PC-3 (cell line): ENCODE results near the gene BAG5. TPM values are rescaled to one million over a fixed set of nuclear protein-coding genes. Genes with fewer than 3 reads are reported as not detected.

Source experiments
- ATAC-seq: fragments of 200-7000 bp; cut with Tn5 transposase; 2 replicates; pipeline ENCODE4 v1.9.1; 2020; ENCODE audit warnings: mild to moderate bottlenecking, moderate library complexity
- BruUV-seq: library from RNA; stranded (reverse); fragments of 400-500 nt; replicated peaks from 2 replicates; lab custom pipeline; 2021; lab: Mats Ljungman, UMichigan
- CTCF ChIA-PET: fragments of 300-600 bp; sonication (Branson Sonifier 250); formaldehyde crosslinking; loops from one replicate; lab custom pipeline; 2022; ENCODE audit warnings: antibody characterized with exemption; lab: Charles Lee
- POLR2A ChIA-PET: fragments of 300-600 bp; sonication (Branson Sonifier 250); formaldehyde crosslinking; loops from one replicate; lab custom pipeline; 2022; ENCODE audit warnings: antibody characterized with exemption; ENCODE audit not compliant: unreplicated experiment; lab: Charles Lee
- DNase-seq: peaks from one replicate; pipeline ENCODE4 v3.0.0-alpha.2; 2015
- H2AFZ ChIP-seq: fragments of 300-600 bp; sonication (generic); 2 replicates; pipeline ENCODE4 v1.6.0; 2016; ENCODE audit warnings: antibody characterized with exemption, low read length
- H3F3A ChIP-seq: fragments of 300-600 bp; sonication (generic); one replicate; pipeline ENCODE4 v1.6.0; 2017; ENCODE audit warnings: antibody characterized with exemption, low read length, control low read depth, mild to moderate bottlenecking; ENCODE audit not compliant: unreplicated experiment
- H3K27ac ChIP-seq: fragments of 300-600 bp; sonication (generic); 2 replicates; pipeline ENCODE4 v1.5.1; 2016; ENCODE audit warnings: mild to moderate bottlenecking, low read length
- H3K27me3 ChIP-seq: fragments of 300-600 bp; sonication (generic); 2 replicates; pipeline ENCODE4 v1.6.1; 2016; ENCODE audit warnings: low read length, mixed read lengths
- H3K36me3 ChIP-seq: fragments of 300-600 bp; sonication (generic); 2 replicates; pipeline ENCODE4 v1.6.1; 2016; ENCODE audit warnings: low read depth, mixed run types, low read length, mixed read lengths
- H3K4me1 ChIP-seq: fragments of 300-600 bp; sonication (generic); 2 replicates; pipeline ENCODE4 v1.5.1; 2016; ENCODE audit warnings: low read length; ENCODE audit not compliant: insufficient read depth
- H3K4me2 ChIP-seq: fragments of 300-600 bp; sonication (generic); 2 replicates; pipeline ENCODE4 v1.6.0; 2016; ENCODE audit warnings: low read length
- H3K4me3 ChIP-seq: fragments of 300-600 bp; sonication (generic); 2 replicates; pipeline ENCODE4 v1.5.1; 2016; ENCODE audit warnings: mild to moderate bottlenecking, low read length, mixed read lengths
- H3K79me2 ChIP-seq: fragments of 300-600 bp; sonication (generic); 2 replicates; pipeline ENCODE4 v1.6.1; 2017; ENCODE audit warnings: low read length, mixed read lengths
- H3K9ac ChIP-seq: fragments of 300-600 bp; sonication (generic); 2 replicates; pipeline ENCODE4 v1.6.0; 2016; ENCODE audit warnings: mild to moderate bottlenecking, low read length
- H3K9me2 ChIP-seq: fragments of 300-600 bp; sonication (generic); replicated peaks from 2 replicates; pipeline ENCODE4 v1.6.1; 2016; ENCODE audit warnings: mixed run types, low read length, mixed read lengths
- H3K9me3 ChIP-seq: fragments of 300-600 bp; sonication (generic); 2 replicates; pipeline ENCODE4 v1.6.1; 2016; ENCODE audit warnings: low read length, mixed read lengths
- H4K20me1 ChIP-seq: fragments of 300-600 bp; sonication (generic); 2 replicates; pipeline ENCODE4 v1.6.1; 2016; ENCODE audit warnings: low read length, mixed read lengths
- EZH2 ChIP-seq: fragments of 300-600 bp; sonication (generic); IDR thresholded peaks from one replicate; pipeline ENCODE4 v1.6.1; 2017; ENCODE audit warnings: antibody characterized with exemption, mild to moderate bottlenecking, low read length; ENCODE audit not compliant: unreplicated experiment
- EZH2phosphoT487 ChIP-seq: fragments of 300-600 bp; sonication (generic); IDR thresholded peaks from 2 replicates; pipeline ENCODE4 v1.6.1; 2018; ENCODE audit warnings: mild to moderate bottlenecking, antibody characterized with exemption, low read length, borderline replicate concordance
- intact Hi-C: fragments of 100-400 bp; cut with micrococcal nuclease; formaldehyde crosslinking; loops from 2 replicates; pipeline ENCODE4 v1.9.0; 2023
- total RNA-seq: library from RNA; depleted of rRNA; stranded (reverse); fragments of >200 nt; gene quantifications from 2 replicates; pipeline ENCODE4 v1.2.3, GENCODE V29; 2014
- TF ChIP-seq, protein P1 (sequence below): fragments of 300-600 bp; sonication (generic); conservative IDR thresholded peaks from 2 replicates; pipeline ENCODE4 v1.5.1; 2017; ENCODE audit warnings: antibody characterized with exemption, low read depth, mild to moderate bottlenecking, low read length

BAG5 gene
- total RNA-seq, 1 experiment from 2014 or later, result 33.0 TPM

DNA sequence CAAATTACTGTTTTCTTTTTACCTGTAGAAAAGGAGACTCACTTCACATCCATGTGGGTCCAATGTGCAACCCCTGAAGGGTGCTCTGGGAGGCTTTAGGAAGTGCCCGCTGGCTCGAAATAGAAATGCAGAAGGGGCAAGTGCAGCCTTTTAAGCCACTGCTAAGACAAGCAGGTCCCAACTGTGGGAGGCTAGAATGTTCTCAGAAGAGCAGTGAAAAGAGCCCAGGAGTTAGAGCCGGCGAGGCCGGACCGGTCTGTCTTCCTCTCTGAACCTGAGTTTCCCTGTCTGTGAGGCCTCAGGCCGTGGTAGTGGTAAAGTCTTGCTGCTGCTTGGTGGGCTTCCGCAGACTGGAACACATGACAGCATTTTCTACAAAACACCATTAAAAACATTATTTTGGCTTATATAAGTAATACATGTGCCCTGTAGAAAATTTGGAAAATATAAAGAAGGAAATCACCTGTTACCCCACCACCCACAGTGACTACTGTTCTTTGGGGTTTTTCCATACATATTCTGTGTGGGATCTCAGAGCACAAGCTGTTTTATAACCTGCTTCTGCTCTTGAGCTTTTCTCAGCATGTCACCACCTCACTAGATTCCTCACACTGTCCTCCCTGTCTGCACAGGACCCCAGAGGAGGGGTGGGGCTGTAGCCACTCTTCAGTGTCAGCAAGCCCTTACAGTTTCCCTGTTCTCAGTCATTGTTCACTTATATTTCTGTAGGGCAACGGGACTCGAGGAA is 45.9 kb downstream of the BAG5 start:
- intact Hi-C loops, result no loop called here
- Histone ChIP-seq H3K27me3 (no peaks in the 10 kb centered on the region), H2AFZ (no peak overlapping the region), H3K79me2 (no peaks in the 10 kb centered on the region), H3K9ac (no peak overlapping the region), H3K9me3 (no peaks in the 10 kb centered on the region), H3K36me3 (no peaks in the 10 kb centered on the region), H3K4me3 (no peak overlapping the region), H4K20me1 (peaks cover 7% of the 10 kb centered on the region; the same call in 1 of the 2 replicates), H3F3A (no peaks in the 10 kb centered on the region), H3K27ac (no peak overlapping the region), H3K9me2 (no peaks in the 10 kb centered on the region), H3K4me2 (no peak overlapping the region), H3K4me1 (peaks cover 9% of the 10 kb centered on the region)
- POLR2A ChIA-PET, result interaction anchor here (0.7 kb wide), 1 partner anchor 368 kb away, joined by 3 read pairs; no protein-coding TSS in a partner anchor
- no TSS peak for BruUV-seq
- DNase-seq, result no peak
- CTCF ChIA-PET, result no interaction called here
- no peak for ATAC-seq
- TF ChIP-seq, protein P1, sequence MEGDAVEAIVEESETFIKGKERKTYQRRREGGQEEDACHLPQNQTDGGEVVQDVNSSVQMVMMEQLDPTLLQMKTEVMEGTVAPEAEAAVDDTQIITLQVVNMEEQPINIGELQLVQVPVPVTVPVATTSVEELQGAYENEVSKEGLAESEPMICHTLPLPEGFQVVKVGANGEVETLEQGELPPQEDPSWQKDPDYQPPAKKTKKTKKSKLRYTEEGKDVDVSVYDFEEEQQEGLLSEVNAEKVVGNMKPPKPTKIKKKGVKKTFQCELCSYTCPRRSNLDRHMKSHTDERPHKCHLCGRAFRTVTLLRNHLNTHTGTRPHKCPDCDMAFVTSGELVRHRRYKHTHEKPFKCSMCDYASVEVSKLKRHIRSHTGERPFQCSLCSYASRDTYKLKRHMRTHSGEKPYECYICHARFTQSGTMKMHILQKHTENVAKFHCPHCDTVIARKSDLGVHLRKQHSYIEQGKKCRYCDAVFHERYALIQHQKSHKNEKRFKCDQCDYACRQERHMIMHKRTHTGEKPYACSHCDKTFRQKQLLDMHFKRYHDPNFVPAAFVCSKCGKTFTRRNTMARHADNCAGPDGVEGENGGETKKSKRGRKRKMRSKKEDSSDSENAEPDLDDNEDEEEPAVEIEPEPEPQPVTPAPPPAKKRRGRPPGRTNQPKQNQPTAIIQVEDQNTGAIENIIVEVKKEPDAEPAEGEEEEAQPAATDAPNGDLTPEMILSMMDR, result no peak
- no peak for TF ChIP-seq EZH2phosphoT487
- TF ChIP-seq EZH2, result no peak

DNA sequence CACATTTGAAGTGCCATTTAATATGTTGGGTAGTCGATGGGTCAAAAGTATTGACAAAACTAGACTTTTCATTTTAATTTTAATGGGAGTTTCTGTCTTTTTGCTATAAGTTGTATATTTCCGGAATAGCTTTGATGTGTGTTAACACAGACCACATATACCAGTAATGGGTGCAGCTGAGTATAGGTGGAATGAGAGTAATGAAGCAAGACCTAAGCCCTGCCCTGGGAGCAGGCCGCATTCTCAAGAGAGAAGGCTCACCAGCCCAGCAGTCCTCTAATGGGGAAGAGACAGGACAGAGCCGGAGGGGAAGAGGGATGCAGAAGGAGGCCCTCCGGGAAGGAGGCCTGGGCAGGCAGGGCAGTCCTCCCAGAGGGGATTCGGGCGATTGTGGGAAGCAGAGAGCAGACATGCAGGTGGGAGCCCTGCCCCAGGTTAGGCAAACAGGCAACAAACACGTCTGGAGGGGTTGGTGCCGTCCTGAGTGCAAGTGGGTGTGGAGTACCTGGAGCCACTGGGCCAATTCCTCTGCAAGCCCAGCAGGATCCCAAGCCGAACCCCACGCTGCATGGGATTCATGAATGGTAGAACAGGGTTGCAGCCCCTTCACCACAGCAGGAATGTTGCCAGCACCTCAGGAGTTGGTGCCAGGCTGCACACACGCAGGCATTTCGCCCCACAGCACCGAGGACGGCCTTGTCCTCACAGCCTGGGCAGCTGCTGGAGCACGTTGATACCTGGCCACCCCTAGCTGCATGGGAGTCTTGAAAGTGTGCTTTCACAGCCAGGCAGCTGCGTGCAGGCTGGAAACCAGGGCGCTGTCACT is 47.6 kb downstream of the BAG5 start:
- Histone ChIP-seq H3K4me2 (no peak overlapping the region), H3F3A (no peaks in the 10 kb centered on the region), H3K36me3 (no peaks in the 10 kb centered on the region; the same call in 1 of the 2 replicates), H2AFZ (no peak overlapping the region), H4K20me1 (peaks cover under 1% of the 10 kb centered on the region; the same call in 1 of the 2 replicates), H3K27me3 (no peaks in the 10 kb centered on the region), H3K9me3 (no peaks in the 10 kb centered on the region), H3K79me2 (no peaks in the 10 kb centered on the region), H3K4me1 (no peaks in the 10 kb centered on the region), H3K9me2 (no peaks in the 10 kb centered on the region), H3K4me3 (no peak overlapping the region), H3K9ac (no peak overlapping the region), H3K27ac (no peak overlapping the region)
- ChIA-PET CTCF (no interaction called here), POLR2A (no interaction called here)
- DNase-seq, result no peak
- TF ChIP-seq EZH2 (no peak), EZH2phosphoT487 (no peak)
- TF ChIP-seq, protein P1, result no peak
- intact Hi-C loops, result no loop called here
- BruUV-seq, result no TSS peak
- no peak for ATAC-seq
